RWPE1 (cell line): ENCODE measurements around the gene GRIK4.

Experiments used
- CTCF ChIA-PET: fragments of 350-600 bp; sonication (Branson Sonifier 250); formaldehyde crosslinking; extraction: SDS; loops from one replicate; lab custom pipeline; 2021; lab: Yijun Ruan, JAX
- POLR2A ChIA-PET: fragments of 400-600 bp; formaldehyde crosslinking; extraction: SDS; loops from one replicate; lab custom pipeline; 2020; ENCODE audit warnings: antibody characterized with exemption; ENCODE audit not compliant: low non-redundant PET; lab: Yijun Ruan, JAX
- DNase-seq: peaks from one replicate; pipeline ENCODE4 v3.0.0; 2012; ENCODE audit warnings: low spot score
- H3K27ac ChIP-seq: fragments of 450-650 bp; 2 replicates; pipeline ENCODE4 v1.5.1; 2017
- CTCF ChIP-seq: fragments of 450-650 bp; conservative IDR thresholded peaks from 2 replicates; pipeline ENCODE4 v1.5.1; 2017; ENCODE audit warnings: low read depth, mild to moderate bottlenecking

Gene GRIK4

GRCh38 chr11:120801801-120802689 is 290.5 kb downstream of the GRIK4 start:
- ChIA-PET CTCF (interaction anchor here (0.5 to 1.8 kb wide), 15 partner anchors 11 to 333 kb away, joined by 3 to 7 read pairs (median 4); partner anchors contain the start of gene GRIK4), POLR2A (no interaction called here)
- DNase-seq, result peak; percentile 68
- TF ChIP-seq CTCF, result peak; percentile 91
- no peak overlapping the region for H3K27ac ChIP-seq

GRCh38 chr11:120805960-120806555 is 294.5 kb downstream of the GRIK4 start:
- CTCF ChIA-PET, result no interaction called here

DNA sequence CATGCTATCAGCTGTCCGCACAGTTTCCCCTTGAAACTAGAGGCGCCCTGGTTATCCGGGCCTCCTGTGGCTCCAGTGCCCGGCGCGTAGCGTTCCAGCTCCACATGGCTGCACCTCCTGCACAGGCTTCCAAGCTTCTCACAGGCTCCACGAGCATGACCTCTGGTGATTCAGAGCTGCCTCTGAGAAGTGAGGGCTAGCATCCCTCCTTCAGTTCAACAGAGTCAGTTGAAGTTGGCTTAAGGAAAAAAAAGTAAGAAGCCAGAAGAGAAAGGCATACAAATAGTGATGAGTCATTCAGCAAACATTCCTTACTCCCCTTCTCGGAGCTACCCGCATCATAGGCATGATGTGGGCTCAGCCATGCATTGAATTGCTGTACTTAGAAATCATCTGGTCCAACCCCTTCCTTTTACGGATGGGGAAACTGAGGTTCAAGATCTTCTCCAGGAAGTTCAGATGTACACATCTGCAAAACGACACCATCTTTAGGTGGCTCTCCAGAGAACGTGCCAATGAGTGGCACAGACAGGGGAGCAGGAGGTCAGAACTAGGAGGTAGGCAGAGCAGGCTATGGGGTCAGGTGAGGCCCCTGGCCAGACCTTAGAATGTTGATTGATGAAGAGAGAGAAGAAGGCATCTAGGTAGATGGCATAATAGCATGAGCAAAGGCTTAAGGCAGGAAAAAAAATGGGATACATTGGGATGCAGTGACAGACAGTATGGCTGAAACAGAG is 296.0 kb downstream of the GRIK4 start:
- ChIA-PET CTCF (interaction anchor here (0.6 kb wide), 1 partner anchor 27 kb away, joined by 3 read pairs; no protein-coding TSS in a partner anchor), POLR2A (no interaction called here)
- DNase-seq, result peak; percentile 76
- TF ChIP-seq CTCF, result no peak
- H3K27ac ChIP-seq, result no peak overlapping the region

More at GRCh38 chr11:120805960-120806555, 294.5 kb downstream of the GRIK4 start:
- TF ChIP-seq CTCF, result no peak
- no peak overlapping the region for H3K27ac ChIP-seq
- POLR2A ChIA-PET, result no interaction called here
- DNase-seq, result no peak

DNA sequence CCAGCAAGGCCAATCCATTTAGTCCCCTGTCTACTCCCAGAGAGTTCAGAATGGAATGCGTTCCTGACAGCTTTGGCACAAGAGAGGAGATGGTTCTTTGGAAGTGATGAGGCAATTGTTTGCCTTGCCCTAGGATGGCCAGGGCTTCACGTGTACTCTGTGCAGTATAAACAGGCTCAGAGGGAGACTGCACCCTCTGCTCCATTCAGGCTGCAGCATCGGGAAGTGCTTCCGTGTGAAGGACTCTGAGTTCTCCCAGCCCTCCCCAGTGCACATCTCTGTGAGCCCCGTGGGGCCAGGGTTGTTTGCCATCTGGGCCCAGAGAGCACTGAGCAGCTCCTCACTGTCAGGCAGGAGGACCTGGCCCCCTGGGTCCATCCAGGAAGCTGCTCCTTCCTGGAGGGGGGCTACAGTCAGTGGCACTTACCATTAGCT is 297.1 kb downstream of the GRIK4 start:
- no peak for TF ChIP-seq CTCF
- H3K27ac ChIP-seq, result no peak overlapping the region
- POLR2A ChIA-PET, result no interaction called here
- CTCF ChIA-PET, result interaction anchor here (0.9 kb wide), 1 partner anchor 199 kb away, joined by 4 read pairs; no protein-coding TSS in a partner anchor
- DNase-seq, result no peak

GRCh38 chr11:120810251-120810650 is 298.7 kb downstream of the GRIK4 start:
- ChIA-PET POLR2A (no interaction called here), CTCF (no interaction called here)
- no peak overlapping the region for H3K27ac ChIP-seq

More at GRCh38 chr11:120810251-120810650, 298.7 kb downstream of the GRIK4 start:
- TF ChIP-seq CTCF, result no peak
- DNase-seq, result no peak
